NCI-H1048 (cell line): ENCODE results near the gene THBS1.
A peak's percentile ranks its signal among the peaks of the same experiment; 100 is the strongest.

Experiments
- DNase-seq: peaks from one replicate; lab custom pipeline; 2025; lab: John Stamatoyannopoulos, UW

THBS1 gene

DNA sequence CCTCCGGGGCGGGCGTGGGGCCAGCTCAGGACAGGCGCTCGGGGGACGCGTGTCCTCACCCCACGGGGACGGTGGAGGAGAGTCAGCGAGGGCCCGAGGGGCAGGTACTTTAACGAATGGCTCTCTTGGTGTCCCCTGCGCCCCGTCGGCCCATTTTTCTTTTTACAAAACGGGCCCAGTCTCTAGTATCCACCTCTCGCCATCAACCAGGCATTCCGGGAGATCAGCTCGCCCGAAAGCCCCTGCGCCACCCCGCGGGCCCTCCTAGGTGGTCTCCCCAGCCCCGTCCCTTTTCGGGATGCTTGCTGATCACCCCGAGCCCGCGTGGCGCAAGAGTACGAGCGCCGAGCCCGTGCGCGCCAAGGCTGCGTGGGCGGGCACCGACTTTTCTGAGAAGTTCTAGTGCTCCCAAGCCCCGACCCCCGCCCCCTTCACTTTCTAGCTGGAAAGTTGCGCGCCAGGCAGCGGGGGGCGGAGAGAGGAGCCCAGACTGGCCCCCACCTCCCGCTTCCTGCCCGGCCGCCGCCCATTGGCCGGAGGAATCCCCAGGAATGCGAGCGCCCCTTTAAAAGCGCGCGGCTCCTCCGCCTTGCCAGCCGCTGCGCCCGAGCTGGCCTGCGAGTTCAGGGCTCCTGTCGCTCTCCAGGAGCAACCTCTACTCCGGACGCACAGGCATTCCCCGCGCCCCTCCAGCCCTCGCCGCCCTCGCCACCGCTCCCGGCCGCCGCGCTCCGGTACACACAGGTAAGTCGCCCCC is at the start of gene THBS1:
TSS of gene THBS1 (plus strand) at position 595 of the 757 bp plus-strand sequence. CDS start 779 bp downstream, outside the sequence.
- peak; percentile 26 for DNase-seq

DNA sequence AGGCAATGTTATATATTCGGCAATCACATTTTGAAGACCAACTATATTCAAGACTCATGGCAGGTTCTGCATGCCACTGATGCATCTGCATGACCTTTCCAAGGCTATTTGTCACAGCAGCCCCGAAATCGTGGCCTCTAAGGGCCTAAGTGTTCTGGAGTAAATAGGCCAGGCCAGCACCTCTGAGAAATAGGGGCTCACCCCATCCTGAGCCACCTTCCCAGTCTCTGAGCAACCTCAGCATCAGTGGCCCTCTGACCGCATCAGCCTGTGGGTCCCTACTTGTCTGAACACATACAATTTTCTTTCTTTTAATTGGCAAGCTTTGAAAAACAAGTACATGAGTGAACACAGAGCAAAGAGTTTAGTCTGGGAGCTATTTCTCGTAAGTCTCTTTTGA is 45.9 kb upstream of the THBS1 start:
- no peak for DNase-seq

DNA sequence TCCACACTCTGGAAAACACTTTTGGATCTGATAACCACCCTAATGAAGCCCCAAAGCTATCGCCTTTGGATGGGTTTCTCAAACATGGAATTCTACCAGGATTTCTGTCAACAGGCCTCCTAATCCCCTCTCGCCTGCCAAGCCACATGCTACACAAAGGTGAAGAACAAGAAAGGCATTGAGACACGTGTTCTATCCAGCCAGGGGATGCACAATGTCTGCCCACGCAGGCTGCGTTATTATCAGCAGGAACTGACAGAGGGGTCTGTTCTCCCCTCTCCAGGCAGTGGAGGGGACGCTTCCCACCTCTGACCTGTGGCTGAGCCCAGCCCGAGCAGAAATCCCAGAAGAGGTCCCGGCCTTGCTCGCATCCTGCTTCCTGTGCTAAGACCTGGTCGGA is 45.4 kb upstream of the THBS1 start:
- DNase-seq = no peak

DNA sequence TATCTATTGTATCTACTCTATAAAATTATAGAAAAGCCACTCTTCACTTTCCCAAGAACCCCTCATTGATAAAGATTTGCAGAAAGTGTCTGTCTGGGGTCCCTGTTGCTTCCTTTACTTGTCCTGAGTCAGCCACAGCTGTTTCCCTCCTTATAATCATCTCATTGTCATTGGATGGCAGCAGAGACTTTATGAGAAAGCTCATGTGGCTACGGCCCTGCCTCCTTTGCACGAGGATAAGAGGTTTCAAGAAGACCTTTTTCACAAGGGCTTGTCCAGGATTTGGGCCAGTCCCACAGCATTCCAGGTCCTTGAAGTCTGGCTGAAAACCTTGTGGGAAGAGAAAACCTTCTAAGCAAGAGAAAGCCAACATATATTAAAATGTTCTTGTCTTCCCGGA is 41.9 kb upstream of the THBS1 start:
- no peak for DNase-seq

DNA sequence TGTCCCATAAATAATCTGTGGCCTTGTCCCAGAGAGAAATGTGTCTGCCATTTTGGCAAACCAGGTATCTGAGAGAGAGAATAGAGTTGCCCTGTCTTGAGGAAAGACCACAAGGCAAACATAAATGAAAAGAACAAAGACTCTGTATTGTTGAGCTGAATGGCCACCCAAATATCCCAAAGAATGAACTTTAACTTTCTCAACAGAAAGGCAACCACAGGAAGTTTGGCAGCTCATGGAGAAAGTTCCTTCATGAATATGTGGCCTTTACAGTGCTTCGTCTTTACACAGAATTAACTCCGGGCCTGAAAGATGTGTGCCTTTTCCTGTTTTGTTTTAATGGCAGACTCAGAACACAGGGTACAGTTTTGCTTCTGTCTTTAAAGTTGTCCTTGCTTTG is 41.4 kb upstream of the THBS1 start:
- DNase-seq = no peak

DNA sequence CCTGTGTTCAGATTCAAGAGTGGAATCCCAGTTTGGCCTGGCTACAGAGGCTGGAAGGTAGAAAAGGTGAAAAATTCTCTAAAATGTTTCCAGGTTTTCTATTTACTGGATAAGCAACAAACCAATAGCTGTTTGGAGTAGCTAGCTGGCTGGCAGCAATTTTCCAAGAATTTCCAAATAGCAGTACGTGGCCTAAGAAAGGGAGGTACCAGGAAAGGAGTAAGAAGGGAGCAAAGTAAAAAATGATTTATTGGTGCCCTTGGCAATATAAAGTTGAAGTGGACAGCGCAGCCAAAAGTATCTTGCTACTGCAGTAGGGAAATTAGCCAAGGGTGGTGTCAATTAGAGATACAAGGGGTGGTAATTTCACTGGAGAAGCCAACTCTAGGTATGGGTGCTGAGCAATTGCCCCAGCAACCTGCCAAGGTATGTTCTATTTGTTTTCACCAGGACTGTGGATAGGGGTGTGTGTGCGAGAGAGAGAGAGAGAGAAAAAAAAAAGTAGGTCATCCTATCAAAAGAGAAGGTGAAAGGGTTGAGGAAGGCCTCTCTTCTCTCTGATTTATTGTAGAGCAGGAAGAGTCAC is 40.8 kb upstream of the THBS1 start:
- no peak for DNase-seq

DNA sequence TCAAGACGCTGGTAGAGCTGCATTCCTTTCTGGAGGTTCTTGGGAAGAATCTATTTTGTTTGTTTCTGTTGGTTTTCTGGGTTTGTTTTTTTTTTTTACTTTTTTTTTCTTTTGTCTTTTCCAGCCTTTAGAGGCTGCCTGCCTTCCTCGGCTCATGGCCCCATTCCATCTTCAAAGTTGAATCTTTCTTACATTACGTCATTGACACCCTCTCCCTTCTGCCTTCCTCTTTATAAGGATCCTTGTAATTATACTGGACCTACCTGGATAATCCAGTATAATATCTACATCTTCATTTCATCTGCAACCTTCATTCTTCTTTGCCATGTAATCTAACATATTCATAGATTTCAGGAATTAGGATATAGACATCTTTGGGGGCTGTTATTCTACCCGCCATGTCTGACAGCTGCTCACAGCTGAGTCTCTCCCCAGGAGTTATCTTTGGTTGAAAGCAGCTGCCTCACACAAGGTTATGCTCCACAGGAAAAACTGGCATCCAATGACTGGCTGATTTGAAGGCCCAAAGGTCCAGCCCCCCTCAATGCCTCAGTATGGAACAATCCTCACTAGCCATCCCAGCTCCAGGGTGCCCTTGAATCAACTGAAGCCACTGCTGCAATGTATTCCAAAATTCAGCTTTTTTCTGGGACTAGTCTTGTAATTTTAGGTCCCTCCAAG is 38.4 kb upstream of the THBS1 start:
- no peak for DNase-seq

DNA sequence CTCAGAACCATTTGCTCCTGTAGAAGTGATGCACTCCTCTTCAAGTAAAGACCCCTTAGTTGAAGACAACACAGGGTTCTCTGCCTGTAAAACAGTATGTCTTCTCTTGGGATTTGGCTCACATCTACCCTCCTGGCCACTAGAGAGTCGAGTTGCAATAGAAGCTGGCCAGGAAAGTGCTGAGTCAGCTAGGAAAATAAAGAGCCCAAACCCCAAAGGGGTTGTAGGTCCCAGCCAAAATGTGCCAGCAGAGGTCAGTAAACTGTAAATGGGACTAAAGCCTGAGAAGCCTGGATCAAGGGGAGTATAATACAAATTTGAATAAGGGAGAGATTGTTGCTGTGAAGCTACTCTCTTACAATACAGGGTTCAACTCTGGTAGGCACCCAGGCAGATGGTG is 37.2 kb upstream of the THBS1 start:
- no peak for DNase-seq

DNA sequence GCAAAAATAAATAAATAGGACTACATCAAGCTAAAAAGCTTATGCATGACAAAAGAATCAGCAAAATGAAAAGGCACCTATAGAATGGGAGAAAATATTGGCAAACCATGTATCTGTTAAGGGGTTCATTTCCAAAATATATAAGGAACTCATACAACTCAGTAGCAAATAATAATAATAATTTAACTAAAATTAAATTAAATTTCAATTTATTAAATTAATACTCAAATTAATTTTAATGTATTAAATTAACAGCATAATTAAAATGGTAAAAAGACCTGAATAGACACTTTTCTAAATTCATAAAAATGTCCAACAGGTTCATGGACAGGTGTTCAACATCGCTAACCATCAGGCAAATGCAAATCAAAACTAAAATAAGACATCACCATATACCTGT is 34.0 kb upstream of the THBS1 start:
- no peak for DNase-seq

DNA sequence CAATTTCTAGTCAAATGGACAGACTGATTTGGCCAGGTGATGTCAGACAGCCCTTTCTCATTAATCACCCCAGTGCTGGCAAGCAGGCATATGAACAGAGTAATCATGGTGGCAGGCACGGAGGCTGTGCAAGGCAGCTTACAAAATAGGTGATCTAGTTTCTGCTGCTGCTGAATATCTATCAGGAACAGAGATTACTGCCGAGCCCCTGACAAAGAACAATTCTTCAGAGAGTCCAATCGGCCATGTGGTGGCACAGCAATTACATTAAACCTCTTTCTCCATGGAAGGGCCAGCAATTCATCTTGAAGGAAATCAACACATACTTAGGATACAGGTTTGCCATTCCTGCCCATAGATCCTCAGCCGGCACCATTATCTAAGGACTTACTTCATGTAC is 32.3 kb upstream of the THBS1 start:
- no peak for DNase-seq

DNA sequence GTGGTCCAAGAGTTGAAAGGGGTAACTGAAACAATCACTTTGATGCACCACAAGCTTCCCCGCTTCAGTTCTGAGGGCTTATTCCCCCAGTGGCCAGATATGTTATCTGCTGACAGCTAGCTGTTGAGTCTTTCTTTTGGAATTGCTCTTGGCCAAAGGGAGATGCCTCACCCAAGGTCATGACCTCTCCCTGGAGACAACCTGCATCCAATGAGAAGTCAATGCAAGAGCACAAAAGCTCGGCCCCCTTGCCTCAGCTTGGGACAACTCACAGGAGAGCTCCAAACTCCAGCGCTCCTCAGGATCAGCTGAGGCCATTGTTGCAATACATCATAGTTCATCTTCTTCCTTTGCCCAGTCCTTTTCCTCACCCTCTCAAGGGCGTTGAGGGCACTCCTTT is 31.0 kb upstream of the THBS1 start:
- no peak for DNase-seq

DNA sequence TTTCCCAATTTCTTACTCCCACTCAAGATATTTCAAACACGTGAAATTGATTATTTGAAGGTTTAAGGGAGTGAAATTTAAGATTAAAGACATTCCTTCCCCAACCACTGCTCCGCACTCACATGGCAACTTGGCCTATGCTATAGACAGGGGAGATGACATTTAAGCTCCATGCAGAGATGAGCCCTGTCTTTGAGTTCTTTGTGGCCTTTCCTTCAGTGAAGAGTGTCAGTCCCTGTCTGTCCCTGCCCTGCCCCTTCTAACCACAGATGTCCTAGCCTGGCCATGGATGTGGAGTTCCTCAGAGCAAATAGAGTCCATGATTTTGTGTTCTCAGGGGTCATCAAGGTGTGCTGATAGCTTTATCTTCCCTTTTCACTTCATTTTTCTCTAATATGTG is 29.4 kb upstream of the THBS1 start:
- DNase-seq = no peak

DNA sequence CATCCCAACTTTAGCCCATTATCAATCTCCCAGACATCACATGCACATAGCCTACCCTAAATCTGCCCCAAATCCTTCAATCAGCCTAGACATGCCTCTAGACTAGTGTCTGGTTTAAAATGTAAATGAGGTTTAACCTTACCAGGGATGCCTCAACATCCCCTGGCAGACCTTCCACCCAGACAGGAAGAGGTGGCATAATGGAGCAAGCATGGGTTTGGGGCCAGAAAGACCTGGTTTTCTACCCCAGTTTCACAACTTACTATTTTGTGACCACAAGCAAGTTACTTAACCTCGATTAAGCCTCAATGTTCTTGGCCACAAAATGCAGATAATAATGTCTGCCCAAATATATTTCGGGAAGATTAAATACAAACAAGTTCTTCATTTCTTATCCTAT is 28.3 kb upstream of the THBS1 start:
- no peak for DNase-seq

DNA sequence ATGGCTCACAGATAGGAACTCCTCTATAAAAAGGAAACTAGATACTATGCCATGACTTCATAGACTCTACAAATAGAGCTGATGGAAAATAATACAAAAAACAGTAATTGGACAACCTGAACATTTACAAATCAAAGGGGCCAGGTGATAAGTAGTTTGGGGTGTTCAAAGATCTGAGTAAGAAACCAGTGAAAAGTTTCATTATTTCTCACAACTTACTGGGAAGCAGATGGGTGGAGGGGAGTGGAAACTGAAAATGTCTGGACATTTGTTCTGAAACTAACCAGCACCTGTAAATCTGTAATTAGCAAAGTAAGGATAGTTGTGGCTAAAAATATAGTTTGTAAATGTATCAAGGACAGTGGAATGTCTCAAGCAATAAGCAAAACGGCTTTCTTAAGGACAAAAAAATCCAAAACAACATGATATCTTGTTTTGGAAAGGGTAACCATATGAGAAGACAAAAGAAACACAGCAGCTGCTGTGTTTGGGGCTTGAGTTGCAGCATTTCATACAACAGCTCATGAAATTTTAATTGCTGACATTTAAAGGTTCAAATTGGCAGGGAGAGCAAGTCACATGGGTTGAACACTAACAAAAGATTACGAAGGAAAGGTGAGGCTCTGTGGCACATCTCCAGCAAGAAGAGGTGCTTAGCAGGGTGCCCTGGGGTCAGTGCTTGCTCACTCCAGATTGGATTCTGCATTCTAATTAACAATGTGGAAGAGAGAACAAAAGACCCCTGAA is 26.8 kb upstream of the THBS1 start:
- DNase-seq = no peak

DNA sequence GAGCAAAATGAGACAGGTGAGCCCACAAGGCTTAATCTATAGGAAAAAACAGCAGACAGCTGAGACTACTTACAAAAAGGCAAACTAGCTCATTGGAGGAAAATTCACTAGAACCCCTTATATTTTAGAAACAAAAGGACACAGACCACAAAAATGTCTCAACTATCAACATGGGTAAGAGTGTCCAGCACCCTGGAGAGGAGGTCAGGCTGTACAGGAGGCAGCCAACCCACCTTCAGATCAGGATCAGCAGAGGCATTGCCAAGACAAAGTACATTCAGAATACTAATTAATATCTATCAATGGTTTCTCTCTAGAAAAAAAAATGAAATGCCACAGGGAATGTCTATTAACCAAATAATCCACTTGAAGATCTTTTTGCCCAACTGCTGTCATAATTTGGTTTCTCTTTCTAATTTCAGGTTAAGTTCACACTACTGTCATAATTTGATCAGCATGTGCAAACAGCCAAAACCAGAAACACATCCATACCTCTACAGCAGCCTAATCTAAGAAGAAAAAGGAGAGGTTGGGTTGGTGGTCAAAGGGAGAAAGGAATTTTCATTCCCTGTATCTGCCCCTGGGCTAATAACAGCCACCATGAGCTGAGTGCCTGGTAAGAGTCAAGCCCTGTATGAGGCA is 26.0 kb upstream of the THBS1 start:
- DNase-seq = no peak

DNA sequence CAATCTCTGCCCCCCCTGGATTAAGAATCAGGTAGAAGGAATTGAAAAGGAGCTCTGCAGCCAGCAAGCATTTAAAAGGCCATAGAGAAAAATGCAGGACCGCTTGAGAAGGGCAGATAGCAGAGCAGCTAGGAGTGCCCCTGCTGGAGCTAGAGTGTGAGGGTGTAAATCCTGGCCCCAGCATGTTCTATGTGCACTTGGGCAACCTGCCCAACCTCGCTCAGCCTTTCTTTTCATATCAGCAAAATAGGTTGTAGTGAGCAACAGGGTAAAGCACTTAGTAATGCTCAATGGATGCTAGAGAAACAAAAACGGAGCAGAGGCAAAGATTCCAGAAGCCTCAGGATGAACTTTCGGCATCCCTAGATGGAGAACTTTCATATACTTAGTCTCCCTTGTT is 25.0 kb upstream of the THBS1 start:
- DNase-seq = no peak

DNA sequence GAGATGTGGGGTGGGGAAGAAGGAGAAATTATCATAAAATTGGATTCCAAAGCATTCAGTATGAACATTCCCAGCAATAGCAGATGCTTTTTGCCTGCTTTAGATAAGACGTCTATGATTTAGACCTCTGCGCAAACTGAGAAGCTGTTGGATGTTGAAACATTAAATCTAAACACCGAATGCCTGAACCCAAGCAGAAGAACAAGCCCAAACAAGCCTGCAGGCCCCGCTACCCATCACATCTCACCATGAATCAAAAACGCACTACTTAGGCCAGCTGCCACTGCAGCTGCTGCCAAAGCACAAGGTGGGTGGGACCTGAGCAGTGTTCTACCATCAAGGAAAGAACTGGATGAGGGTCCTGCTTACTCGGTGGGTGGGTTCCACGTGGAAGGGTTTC is 24.4 kb upstream of the THBS1 start:
- DNase-seq = no peak

DNA sequence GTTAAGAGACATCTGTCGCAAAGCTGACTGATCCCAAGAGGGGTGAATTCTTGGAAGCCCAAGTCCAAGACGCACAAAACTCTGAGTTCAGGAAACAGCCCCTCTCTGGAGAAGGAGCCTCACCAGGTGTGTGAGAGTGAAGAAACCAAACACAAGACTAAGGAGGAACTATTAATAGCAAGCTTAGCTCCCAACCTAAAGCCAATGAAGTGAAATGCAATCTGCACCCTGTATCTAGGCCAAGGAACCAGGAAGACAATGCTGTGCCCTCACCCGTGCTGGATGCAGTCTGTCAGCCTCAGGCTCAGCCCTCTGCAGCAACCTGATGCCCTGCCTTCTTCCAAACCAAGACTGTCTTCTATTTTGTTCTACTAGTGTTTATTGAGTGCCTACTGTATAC is 22.5 kb upstream of the THBS1 start:
- DNase-seq = no peak

DNA sequence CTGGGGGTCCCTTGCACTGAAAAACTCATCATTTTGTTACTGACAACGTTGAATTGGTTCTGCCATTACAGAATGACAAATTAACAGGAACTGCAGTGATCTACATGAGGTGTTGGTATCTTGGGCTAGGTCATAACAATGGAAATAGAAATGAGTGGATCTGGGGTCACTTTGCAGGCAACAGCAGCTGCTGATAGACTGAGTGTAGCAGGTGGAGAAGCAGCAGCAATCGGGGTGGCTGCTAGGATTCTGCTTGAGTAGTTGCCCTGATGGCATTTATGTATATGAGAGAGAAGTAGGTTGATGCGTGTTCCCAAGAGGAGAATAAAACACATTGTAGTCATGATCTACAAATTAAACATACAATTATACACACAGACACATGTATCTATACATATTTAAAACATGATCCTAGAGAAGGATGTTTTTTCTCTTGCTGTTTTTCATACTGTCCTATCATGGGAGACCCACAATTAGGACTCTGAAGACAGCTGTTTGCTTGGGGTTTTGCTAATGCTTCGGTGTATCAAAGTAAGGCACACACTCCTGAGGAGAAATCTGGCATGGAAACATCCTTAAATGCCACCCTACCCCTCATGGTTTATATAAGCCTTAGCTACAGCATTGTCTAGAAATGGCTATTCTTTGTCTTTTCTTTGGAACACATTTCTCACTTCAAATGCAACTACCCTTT is 15.8 kb upstream of the THBS1 start:
- no peak for DNase-seq

DNA sequence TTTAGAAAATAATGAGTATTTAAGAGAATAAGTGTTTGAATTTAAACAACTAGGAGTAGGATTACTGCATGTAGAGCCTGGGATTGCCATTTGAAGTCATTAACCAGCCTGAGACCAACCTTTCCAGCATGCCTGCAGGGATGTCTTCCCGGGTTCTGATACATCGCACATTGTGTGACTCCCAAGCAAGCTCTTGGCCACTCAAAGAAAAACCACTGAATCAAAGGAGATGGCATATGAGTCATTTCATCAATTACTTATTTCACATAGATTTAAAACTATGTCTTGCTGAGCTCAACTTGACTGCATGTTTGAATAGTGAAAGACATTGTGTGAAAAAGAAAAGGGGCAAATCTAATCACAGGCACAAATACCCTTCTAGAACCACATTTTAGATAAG is 15.0 kb upstream of the THBS1 start:
- no peak for DNase-seq

DNA sequence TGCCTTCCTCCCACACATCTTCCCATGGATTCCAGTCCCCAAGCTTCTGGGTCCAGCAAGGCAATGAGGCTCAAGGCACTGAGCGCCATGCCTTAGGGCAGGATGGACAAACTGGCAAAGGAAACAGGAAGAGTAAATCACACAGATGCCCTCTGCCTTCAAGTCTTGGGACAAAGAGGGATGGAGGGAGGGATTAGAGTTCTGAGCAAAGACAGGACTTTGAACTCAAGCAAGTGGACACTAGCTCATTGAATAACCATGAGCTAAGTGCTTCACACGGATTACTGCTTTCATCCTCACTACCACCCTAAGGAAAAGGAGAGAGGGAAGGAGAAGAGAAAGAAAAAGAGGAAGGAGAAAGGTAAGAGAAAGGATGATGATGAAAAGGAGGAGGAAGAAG is 7.6 kb upstream of the THBS1 start:
- no peak for DNase-seq

DNA sequence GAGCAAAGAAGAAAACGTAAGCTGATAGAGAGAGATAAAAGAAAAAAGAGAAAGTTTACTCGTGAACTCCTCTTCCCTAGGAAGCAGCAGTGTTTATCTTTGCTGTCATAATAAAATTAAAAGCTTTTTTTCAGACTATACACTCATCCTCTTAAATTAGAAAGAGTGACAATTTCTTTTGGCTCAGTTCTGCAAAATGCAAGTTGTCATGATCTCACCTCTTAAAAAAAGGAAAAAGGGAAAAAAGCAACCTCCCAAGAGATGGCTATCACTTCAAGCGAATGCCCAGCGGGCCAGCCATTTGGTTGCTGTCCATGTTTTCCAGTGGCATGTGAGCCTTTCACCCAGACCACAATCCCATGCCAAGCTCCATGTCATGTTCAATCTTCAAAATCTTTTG is 7.0 kb upstream of the THBS1 start:
- no peak for DNase-seq
